ENCODE data around the gene EFNA4. TPM values are rescaled to one million over a fixed set of nuclear protein-coding genes. Genes with fewer than 3 reads are reported as not detected.

Gene EFNA4
- total and polyA plus RNA-seq, 2 of the 8 experiments (the other 6 are each of a cell fraction or from before 2014, with no cell fraction given) = 21.9 to 23.9 TPM

DNA sequence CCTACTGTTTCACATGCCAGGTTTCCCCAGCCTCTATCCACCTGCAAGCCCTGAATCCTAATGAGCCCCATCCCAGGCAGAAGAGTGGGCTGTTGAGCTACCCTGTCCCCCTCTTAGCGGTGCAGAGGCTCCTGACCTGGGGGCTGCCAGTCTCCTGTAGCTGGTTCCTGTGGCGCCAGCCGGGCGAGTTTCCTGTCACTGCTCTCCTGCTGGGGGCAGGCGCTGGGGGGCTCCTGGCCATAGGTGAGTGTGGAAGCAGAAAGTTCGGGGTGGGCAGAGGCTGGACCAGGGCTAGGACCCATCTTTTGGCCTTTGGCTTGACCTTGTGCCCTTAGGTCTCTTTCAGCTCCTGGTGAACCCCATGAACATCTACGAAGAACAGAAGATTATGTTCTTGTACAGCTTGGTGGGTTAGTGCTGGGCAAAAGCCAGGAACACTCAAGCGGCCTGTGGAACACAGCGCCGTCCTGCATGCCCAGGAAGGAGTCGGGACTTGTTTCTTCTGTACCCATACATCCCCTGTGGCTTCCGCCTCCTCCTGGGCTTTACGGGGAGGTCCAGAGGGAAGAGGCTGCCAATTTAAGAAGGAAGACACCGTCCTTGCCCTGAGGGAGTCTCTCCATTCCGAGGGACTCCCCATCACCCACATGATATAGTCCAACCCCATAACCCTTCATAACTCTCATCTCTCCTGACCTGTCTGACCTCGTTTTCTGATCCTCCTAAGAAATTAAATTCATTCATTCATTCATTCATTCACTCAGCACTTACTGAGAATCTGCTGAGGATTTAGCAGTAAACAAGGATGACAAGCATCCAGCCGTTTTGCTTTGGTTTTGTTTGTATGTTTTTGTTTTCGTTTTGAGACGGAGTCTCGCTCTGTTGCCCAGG, 29.0 kb upstream of the EFNA4 start:
- no peak overlapping the region for H3K14ac ChIP-seq (ENCODE audit: insufficient read length)
- no peak overlapping the region for H2BK120ac ChIP-seq (replicated peaks; ENCODE audit: low read depth, low read length)
- H3K18ac ChIP-seq (ENCODE audit: extremely low read depth, low read length) = no peak overlapping the region
- H3K4me2 ChIP-seq (ENCODE audit: insufficient read depth in 1 of 2, low read depth in 2 of 2, low read length in 2 of 2) = no peak overlapping the region
- H3K27me3 ChIP-seq (replicated peaks in 1 of 4; ENCODE audit: control insufficient read depth in 3 of 4, extremely low read depth in 1 of 4, insufficient read depth in 3 of 4, low read length in 3 of 4) = peaks cover 0 to 2% (median 0%) of the 10 kb centered on the region in 4 experiments; a peak in 2 of 7 replicates
- no peak overlapping the region for H4K91ac ChIP-seq (replicated peaks; ENCODE audit: insufficient read length, low read length)
- H4K8ac ChIP-seq (ENCODE audit: extremely low read depth, insufficient read depth, low read length) = no peak overlapping the region
- H3K79me1 ChIP-seq (ENCODE audit: low read depth, low read length) = no peaks in the 10 kb centered on the region
- H2BK12ac ChIP-seq (ENCODE audit: low read depth, low read length) = no peak overlapping the region
- H3K9me3 ChIP-seq (ENCODE audit: insufficient read depth in 2 of 2, low read depth in 1 of 2, low read length in 1 of 2) = no peaks in the 10 kb centered on the region
- H4K5ac ChIP-seq (ENCODE audit: insufficient read length, low read depth, low read length) = no peak overlapping the region
- DNase-seq (ENCODE audit: low read depth in 1 of 2, low spot score in 2 of 2) (no peak), FAIRE-seq (no peak)
- POLR2A ChIA-PET (ENCODE audit: partially characterized antibody) = interaction anchor here (8.8 kb wide), 1 partner anchor 14 kb away, joined by 60 read pairs; no protein-coding TSS in a partner anchor
- H3K4me1 ChIP-seq (replicated peaks in 1 of 4; ENCODE audit: control insufficient read depth in 3 of 4, insufficient read depth in 4 of 4, low read length in 3 of 4) = no peaks in the 10 kb centered on the region; a peak in 1 of 7 replicates
- no peaks in the 10 kb centered on the region for H3K36me3 ChIP-seq (ENCODE audit: control insufficient read depth in 2 of 4, insufficient read depth in 4 of 4, low read length in 3 of 4)
- H2AFZ ChIP-seq (ENCODE audit: low read length) = no peak overlapping the region
- no peak overlapping the region for H2BK20ac ChIP-seq (ENCODE audit: low read length)
- no peak overlapping the region for H2BK5ac ChIP-seq (ENCODE audit: low read depth, low read length)
- 85% methylated on average over 20 of the region's 20 CpGs; no CpG with 5 or more reads in 1 of the 2 experiments for WGBS, 2 experiments (ENCODE audit: extremely low coverage in 1 of 2, insufficient coverage in 1 of 2, insufficient read length in 1 of 2, insufficient replicate concordance in 2 of 2, low coverage in 1 of 2, low lambda C conversion rate in 2 of 2, missing lambda C conversion rate in 1 of 2)
- H3K56ac ChIP-seq (replicated peaks; ENCODE audit: insufficient read length, low read depth, low read length) = no peak overlapping the region
- no peaks in the 10 kb centered on the region for H4K20me1 ChIP-seq (replicated peaks in 1 of 2; ENCODE audit: control insufficient read depth in 1 of 2, insufficient read depth in 2 of 2, low read length in 2 of 2)
- H3K23ac ChIP-seq (ENCODE audit: insufficient read length) = no peak overlapping the region
- no peak overlapping the region for H3K27ac ChIP-seq (ENCODE audit: low read depth, low read length)
- CTCF ChIA-PET (ENCODE audit: partially characterized antibody) = interaction anchor here (0.7 to 9.5 kb wide), 7 partner anchors 10 to 26 kb away, joined by 3 to 76 read pairs (median 11); no protein-coding TSS in a partner anchor
- H2AK5ac ChIP-seq (ENCODE audit: low read depth, low read length) = no peak overlapping the region
- no peaks in the 10 kb centered on the region for H3K79me2 ChIP-seq (ENCODE audit: control insufficient read depth in 1 of 2, insufficient read depth in 2 of 2, low read length in 2 of 2)
- H3K9ac ChIP-seq (replicated peaks in 1 of 4; ENCODE audit: extremely low read depth in 1 of 4, low read depth in 3 of 4, low read length in 3 of 4) = no peak overlapping the region
- no peak overlapping the region for H3K4ac ChIP-seq (replicated peaks; ENCODE audit: insufficient read length, low read depth, low read length)
- H2BK15ac ChIP-seq (ENCODE audit: low read length) = no peak overlapping the region
- H3K23me2 ChIP-seq (ENCODE audit: low read depth, low read length) = no peaks in the 10 kb centered on the region
- no peak overlapping the region for H3K4me3 ChIP-seq (ENCODE audit: extremely low read depth in 1 of 4, insufficient read depth in 2 of 4, low read depth in 3 of 4, low read length in 4 of 4)
- TF ChIP-seq PHF8 (conservative IDR thresholded peaks at IDR 0.05; ENCODE audit: low read depth, low read length) = no peak
- no peak for TF ChIP-seq JUND (IDR thresholded peaks at IDR 0.05; ENCODE audit: low read length)
- TF ChIP-seq YY1 (IDR thresholded peaks at IDR 0.05; ENCODE audit: low read depth, low read length) = no peak
- no peak for TF ChIP-seq SRF (IDR thresholded peaks at IDR 0.05; ENCODE audit: low read depth, low read length)
- TF ChIP-seq TEAD4 (IDR thresholded peaks at IDR 0.05; ENCODE audit: low read depth, low read length) = no peak
- no peak for TF ChIP-seq CEBPB (IDR thresholded peaks at IDR 0.05; ENCODE audit: low read depth, low read length)
- no peak for TF ChIP-seq SP1 (IDR thresholded peaks at IDR 0.05; ENCODE audit: low read depth, low read length)
- TF ChIP-seq, protein P1, sequence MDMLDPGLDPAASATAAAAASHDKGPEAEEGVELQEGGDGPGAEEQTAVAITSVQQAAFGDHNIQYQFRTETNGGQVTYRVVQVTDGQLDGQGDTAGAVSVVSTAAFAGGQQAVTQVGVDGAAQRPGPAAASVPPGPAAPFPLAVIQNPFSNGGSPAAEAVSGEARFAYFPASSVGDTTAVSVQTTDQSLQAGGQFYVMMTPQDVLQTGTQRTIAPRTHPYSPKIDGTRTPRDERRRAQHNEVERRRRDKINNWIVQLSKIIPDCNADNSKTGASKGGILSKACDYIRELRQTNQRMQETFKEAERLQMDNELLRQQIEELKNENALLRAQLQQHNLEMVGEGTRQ (IDR thresholded peaks at IDR 0.05; ENCODE audit: low read length) = no peak
- no peak for TF ChIP-seq ZNF274 (IDR thresholded peaks at IDR 0.05; ENCODE audit: borderline replicate concordance, extremely low read depth, low read length)
- no peak for TF ChIP-seq TBP (IDR thresholded peaks at IDR 0.05; ENCODE audit: low read depth, low read length)

All from H1 (cell line).